ENCODE results near the gene INSR. TPM values are rescaled to one million over a fixed set of nuclear protein-coding genes. Genes with fewer than 3 reads are reported as not detected.

INSR gene
- total RNA-seq, 1 experiment from 2014 or later: 2.5 TPM

GRCh38 chr19:7200736-7201135 is 93.5 kb downstream of the INSR start:
- CTCF ChIA-PET: interaction anchor here (0.6 kb wide), 1 partner anchor 1535 kb away, joined by 3 read pairs; no protein-coding TSS in a partner anchor
- Histone ChIP-seq H3K36me3 (ENCODE audit: control insufficient read depth, insufficient read depth, low read length) (no peaks in the 10 kb centered on the region), H3K9me3 (ENCODE audit: control insufficient read depth, insufficient read depth, low read depth, low read length) (no peaks in the 10 kb centered on the region), H3K4me1 (ENCODE audit: control insufficient read depth, insufficient read depth, low read length) (no peaks in the 10 kb centered on the region; the same call in 1 of the 2 replicates), H3K4me3 (ENCODE audit: low read depth in 2 of 2, low read length in 2 of 2) (no peak overlapping the region), H3K27me3 (ENCODE audit: control insufficient read depth, insufficient read depth, low read length) (no peaks in the 10 kb centered on the region; the same call in none of the 2 replicates), H3K27ac (ENCODE audit: low read length) (no peak overlapping the region)
- no TSS peak for BruUV-seq (replicated peaks)
- DNase-seq (ENCODE audit: low read depth, low spot score) (no peak), ATAC-seq (no peak)
- POLR2A ChIA-PET: no interaction called here
- no peak for TF ChIP-seq CTCF (IDR thresholded peaks at IDR 0.05)
- no peak for TF ChIP-seq POLR2AphosphoS5 (IDR thresholded peaks at IDR 0.05; ENCODE audit: low read depth, low read length)
- no peak for TF ChIP-seq SIN3A (IDR thresholded peaks at IDR 0.05; ENCODE audit: borderline replicate concordance, insufficient read depth, low read depth, low read length)
- no peak for TF ChIP-seq REST (IDR thresholded peaks at IDR 0.05; ENCODE audit: insufficient read depth in 1 of 2, low read depth in 2 of 2, low read length in 1 of 2)
- TF ChIP-seq TCF7L2 (IDR thresholded peaks at IDR 0.05; ENCODE audit: low read depth, low read length): no peak
- intact Hi-C loops (cut with micrococcal nuclease; ENCODE audit: unreplicated experiment): no loop called here
- in situ Hi-C loops (cut with HindIII; ENCODE audit: low pct_unique_long_range_greater_than_20kb, low sequenced_read_pairs): no loop called here

- ATAC-seq (no peak), DNase-seq (ENCODE audit: low read depth, low spot score) (no peak)
- no TSS peak for BruUV-seq (replicated peaks)
- Histone ChIP-seq H3K36me3 (ENCODE audit: control insufficient read depth, insufficient read depth, low read length) (no peaks in the 10 kb centered on the region), H3K4me1 (ENCODE audit: control insufficient read depth, insufficient read depth, low read length) (no peaks in the 10 kb centered on the region; the same call in 1 of the 2 replicates), H3K27ac (ENCODE audit: low read length) (no peak overlapping the region), H3K9me3 (ENCODE audit: control insufficient read depth, insufficient read depth, low read depth, low read length) (no peaks in the 10 kb centered on the region), H3K27me3 (ENCODE audit: control insufficient read depth, insufficient read depth, low read length) (no peaks in the 10 kb centered on the region; the same call in none of the 2 replicates), H3K4me3 (ENCODE audit: low read depth in 2 of 2, low read length in 2 of 2) (no peak overlapping the region)
- TF ChIP-seq REST (IDR thresholded peaks at IDR 0.05; ENCODE audit: insufficient read depth in 1 of 2, low read depth in 2 of 2, low read length in 1 of 2) (no peak), TCF7L2 (IDR thresholded peaks at IDR 0.05; ENCODE audit: low read depth, low read length) (no peak), POLR2AphosphoS5 (IDR thresholded peaks at IDR 0.05; ENCODE audit: low read depth, low read length) (no peak), SIN3A (IDR thresholded peaks at IDR 0.05; ENCODE audit: borderline replicate concordance, insufficient read depth, low read depth, low read length) (no peak), CTCF (IDR thresholded peaks at IDR 0.05) (no peak)
- in situ Hi-C loops (cut with HindIII; ENCODE audit: low pct_unique_long_range_greater_than_20kb, low sequenced_read_pairs): no loop called here
- CTCF ChIA-PET: interaction anchor here (0.6 kb wide), 1 partner anchor 1536 kb away, joined by 3 read pairs; no protein-coding TSS in a partner anchor
- intact Hi-C loops (cut with micrococcal nuclease; ENCODE audit: unreplicated experiment): no loop called here
- POLR2A ChIA-PET: no interaction called here
These were observed 94.3 kb downstream of the INSR start for GRCh38 chr19:7199613-7200533.

All from Panc1 (cell line).